ENCODE data around the gene UBE2G2. TPM values are rescaled to one million over a fixed set of nuclear protein-coding genes. Genes with fewer than 3 reads are reported as not detected.

The UBE2G2 gene
- total RNA-seq, 1 donor from 2014 or later: 111 TPM

DNA sequence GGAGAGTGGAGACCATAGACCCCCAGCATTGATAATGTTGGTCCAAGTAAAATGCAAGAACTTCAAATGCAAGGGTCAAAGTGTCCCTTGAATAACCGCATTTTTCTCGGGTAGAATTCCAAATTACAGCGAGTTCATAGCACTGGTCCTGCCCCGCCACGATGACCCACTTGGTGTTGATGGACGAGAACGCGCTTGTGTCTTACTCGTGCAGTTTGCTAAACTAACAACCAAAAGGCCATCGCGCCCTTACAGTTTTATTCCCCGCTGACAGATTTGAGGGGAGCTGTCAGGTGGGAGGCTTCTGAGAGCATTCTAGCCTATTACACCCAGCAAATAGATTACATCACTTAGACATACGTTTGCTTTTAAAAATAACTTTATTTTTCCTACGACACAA lies 72.9 kb downstream of the UBE2G2 start:
- Mint-ChIP-seq H3K4me3 (no peak overlapping the region), H3K27ac (ENCODE audit: unreplicated experiment) (no peak overlapping the region), H3K9me3 (no peaks in the 10 kb centered on the region), H3K4me1 (peaks cover 10% of the 10 kb centered on the region), H3K36me3 (ENCODE audit: low read depth) (no peaks in the 10 kb centered on the region), H3K27me3 (ENCODE audit: low read depth) (peaks cover 9% of the 10 kb centered on the region)
- DNase-seq (ENCODE audit: low read depth, low spot score): no peak
- TF ChIP-seq CTCF (conservative IDR thresholded peaks at IDR 0.05): no peak

GRCh38 chr21:44727757-44728156 lies 73.9 kb downstream of the UBE2G2 start:
- no peak for DNase-seq (ENCODE audit: low read depth, low spot score)
- H3K4me3 Mint-ChIP-seq: no peak overlapping the region
- no peak for TF ChIP-seq CTCF (conservative IDR thresholded peaks at IDR 0.05)
- no peak overlapping the region for H3K27ac Mint-ChIP-seq (ENCODE audit: unreplicated experiment)
- H3K36me3 Mint-ChIP-seq (ENCODE audit: low read depth): no peaks in the 10 kb centered on the region
- no peaks in the 10 kb centered on the region for H3K9me3 Mint-ChIP-seq
- peaks cover 16% of the 10 kb centered on the region for H3K4me1 Mint-ChIP-seq
- peaks cover 16% of the 10 kb centered on the region for H3K27me3 Mint-ChIP-seq (ENCODE audit: low read depth)

- no peak for TF ChIP-seq CTCF (conservative IDR thresholded peaks at IDR 0.05)
- no peaks in the 10 kb centered on the region for H3K36me3 Mint-ChIP-seq (ENCODE audit: low read depth)
- no peak overlapping the region for H3K4me3 Mint-ChIP-seq
- peaks cover 20% of the 10 kb centered on the region for H3K27me3 Mint-ChIP-seq (ENCODE audit: low read depth)
- H3K9me3 Mint-ChIP-seq: no peaks in the 10 kb centered on the region
- H3K27ac Mint-ChIP-seq (ENCODE audit: unreplicated experiment): no peak overlapping the region
- no peak for DNase-seq (ENCODE audit: low read depth, low spot score)
- peaks cover 20% of the 10 kb centered on the region for H3K4me1 Mint-ChIP-seq
These were observed 74.3 kb downstream of the UBE2G2 start for GRCh38 chr21:44727321-44727720.

- no peaks in the 10 kb centered on the region for H3K36me3 Mint-ChIP-seq (ENCODE audit: low read depth)
- H3K4me3 Mint-ChIP-seq: no peak overlapping the region
- H3K4me1 Mint-ChIP-seq: peaks cover 20% of the 10 kb centered on the region
- no peak for TF ChIP-seq CTCF (conservative IDR thresholded peaks at IDR 0.05)
- H3K9me3 Mint-ChIP-seq: no peaks in the 10 kb centered on the region
- H3K27ac Mint-ChIP-seq (ENCODE audit: unreplicated experiment): no peak overlapping the region
- DNase-seq (ENCODE audit: low read depth, low spot score): no peak
- peaks cover 20% of the 10 kb centered on the region for H3K27me3 Mint-ChIP-seq (ENCODE audit: low read depth)
These were observed 74.8 kb downstream of the UBE2G2 start for GRCh38 chr21:44726826-44727225.

GRCh38 chr21:44724926-44725325 lies 76.7 kb downstream of the UBE2G2 start:
- H3K4me3 Mint-ChIP-seq: no peak overlapping the region
- H3K27me3 Mint-ChIP-seq (ENCODE audit: low read depth): peaks cover 23% of the 10 kb centered on the region
- H3K27ac Mint-ChIP-seq (ENCODE audit: unreplicated experiment): no peak overlapping the region
- no peaks in the 10 kb centered on the region for H3K36me3 Mint-ChIP-seq (ENCODE audit: low read depth)
- no peak for TF ChIP-seq CTCF (conservative IDR thresholded peaks at IDR 0.05)
- no peaks in the 10 kb centered on the region for H3K9me3 Mint-ChIP-seq
- H3K4me1 Mint-ChIP-seq: peaks cover 10% of the 10 kb centered on the region
- DNase-seq (ENCODE audit: low read depth, low spot score): no peak

- H3K4me3 Mint-ChIP-seq: no peak overlapping the region
- TF ChIP-seq CTCF (conservative IDR thresholded peaks at IDR 0.05): no peak
- peaks cover 28% of the 10 kb centered on the region for H3K27me3 Mint-ChIP-seq (ENCODE audit: low read depth)
- H3K27ac Mint-ChIP-seq (ENCODE audit: unreplicated experiment): no peak overlapping the region
- DNase-seq (ENCODE audit: low read depth, low spot score): no peak
- peaks cover 10% of the 10 kb centered on the region for H3K4me1 Mint-ChIP-seq
- H3K9me3 Mint-ChIP-seq: no peaks in the 10 kb centered on the region
- no peaks in the 10 kb centered on the region for H3K36me3 Mint-ChIP-seq (ENCODE audit: low read depth)
These were observed 77.4 kb downstream of the UBE2G2 start for GRCh38 chr21:44724196-44724595.
